ENCODE results near the gene USP12. TPM values are rescaled to one million over a fixed set of nuclear protein-coding genes. Genes with fewer than 3 reads are reported as not detected.

The USP12 gene
- polyA plus RNA-seq, 3 donors = 12.8 to 23.4 (median 14.5) TPM

GRCh38 chr13:27053210-27053884 lies 118.3 kb downstream of the USP12 start:
- Histone ChIP-seq H3K27ac (ENCODE audit: low read depth in 1 of 2, low read length in 2 of 2) (no peak overlapping the region), H3K79me2 (ENCODE audit: insufficient read depth, low read length) (no peaks in the 10 kb centered on the region), H3K36me3 (replicated peaks in 1 of 2; ENCODE audit: control insufficient read depth in 1 of 2, insufficient read depth in 2 of 2, low read length in 2 of 2) (no peaks in the 10 kb centered on the region), H3K4me1 (ENCODE audit: control insufficient read depth in 1 of 2, insufficient read depth in 2 of 2, low read length in 2 of 2) (no peaks in the 10 kb centered on the region), H3K9ac (ENCODE audit: insufficient read depth, low read length, poor library complexity, severe bottlenecking) (no peak overlapping the region), H3K9me3 (replicated peaks in 1 of 2; ENCODE audit: control insufficient read depth in 1 of 2, insufficient read depth in 1 of 2, low read length in 2 of 2) (peaks cover 4 to 7% of the 10 kb centered on the region in 2 donors), H4K20me1 (ENCODE audit: insufficient read depth, low read length) (no peaks in the 10 kb centered on the region), H3K4me3 (replicated peaks in 1 of 3; ENCODE audit: low read depth in 2 of 3, low read length in 3 of 3) (no peak overlapping the region), H2AFZ (ENCODE audit: insufficient read depth, low read depth, low read length, poor library complexity, severe bottlenecking) (no peak overlapping the region), H3K27me3 (ENCODE audit: control insufficient read depth in 2 of 2, insufficient read depth in 2 of 2, low read length in 2 of 2) (no peaks in the 10 kb centered on the region), H3K4me2 (replicated peaks; ENCODE audit: extremely low read depth, low read length, poor library complexity, severe bottlenecking) (no peak overlapping the region)
- Mint-ChIP-seq H3K36me3 (no peaks in the 10 kb centered on the region), H3K9me3 (peaks cover 0 to 14% (median 8%) of the 10 kb centered on the region in 7 donors), H3K27ac (no peak overlapping the region), H3K4me1 (no peaks in the 10 kb centered on the region), H3K4me3 (no peak overlapping the region), H3K27me3 (ENCODE audit: low read depth in 3 of 3) (peaks cover 0 to 5% (median 3%) of the 10 kb centered on the region in 3 donors)
- TF ChIP-seq CTCF (IDR thresholded peaks at IDR 0.05) = no peak
- 37% methylated on average over 7 of the region's 10 CpGs for WGBS (ENCODE audit: insufficient coverage)
- intact Hi-C loops (cut with micrococcal nuclease) = no loop called here
- no peak for DNase-seq

- Histone ChIP-seq H3K79me2 (ENCODE audit: insufficient read depth, low read length) (no peaks in the 10 kb centered on the region), H3K9me3 (replicated peaks in 1 of 2; ENCODE audit: control insufficient read depth in 1 of 2, insufficient read depth in 1 of 2, low read length in 2 of 2) (peaks cover 4 to 7% of the 10 kb centered on the region in 2 donors), H3K9ac (ENCODE audit: insufficient read depth, low read length, poor library complexity, severe bottlenecking) (no peak overlapping the region), H3K27ac (ENCODE audit: low read depth in 1 of 2, low read length in 2 of 2) (no peak overlapping the region), H2AFZ (ENCODE audit: insufficient read depth, low read depth, low read length, poor library complexity, severe bottlenecking) (no peak overlapping the region), H3K36me3 (replicated peaks in 1 of 2; ENCODE audit: control insufficient read depth in 1 of 2, insufficient read depth in 2 of 2, low read length in 2 of 2) (no peaks in the 10 kb centered on the region), H3K4me3 (replicated peaks in 1 of 3; ENCODE audit: low read depth in 2 of 3, low read length in 3 of 3) (no peak overlapping the region), H3K27me3 (ENCODE audit: control insufficient read depth in 2 of 2, insufficient read depth in 2 of 2, low read length in 2 of 2) (no peaks in the 10 kb centered on the region), H3K4me1 (ENCODE audit: control insufficient read depth in 1 of 2, insufficient read depth in 2 of 2, low read length in 2 of 2) (no peaks in the 10 kb centered on the region), H4K20me1 (ENCODE audit: insufficient read depth, low read length) (no peaks in the 10 kb centered on the region), H3K4me2 (replicated peaks; ENCODE audit: extremely low read depth, low read length, poor library complexity, severe bottlenecking) (no peak overlapping the region)
- peaks cover 0 to 14% (median 8%) of the 10 kb centered on the region in 7 donors for H3K9me3 Mint-ChIP-seq
- DNase-seq = no peak
- no peaks in the 10 kb centered on the region for H3K36me3 Mint-ChIP-seq
- no peak for TF ChIP-seq CTCF (IDR thresholded peaks at IDR 0.05)
- no peak overlapping the region for H3K27ac Mint-ChIP-seq
- H3K4me1 Mint-ChIP-seq = no peaks in the 10 kb centered on the region
- WGBS (ENCODE audit: insufficient coverage) = 91% methylated on average over 1 of the region's 6 CpGs
- intact Hi-C loops (cut with micrococcal nuclease) = no loop called here
- H3K4me3 Mint-ChIP-seq = no peak overlapping the region
- peaks cover 0 to 3% (median 2%) of the 10 kb centered on the region in 3 donors for H3K27me3 Mint-ChIP-seq (ENCODE audit: low read depth in 3 of 3)
Observed at GRCh38 chr13:27052551-27053208, 118.9 kb downstream of the USP12 start.

All from CD14-positive monocyte (primary cell).